Activated CD4-positive, alpha-beta T cell treated with anti-CD3 and anti-CD28 coated beads, Interleukin-2, amount 10 ng/mL, durations not matched to agents 24 days and 14 days (primary cell): ENCODE data around the gene GASK1B. TPM values are rescaled to one million over a fixed set of nuclear protein-coding genes. Genes with fewer than 3 reads are reported as not detected.

ENCODE experiments used
- DNase-seq: peaks from one replicate; pipeline ENCODE4 v3.0.0; 2022
- H3K27ac Mint-ChIP-seq: one replicate; pipeline ENCODE4 v1.8.0; 2022; ENCODE audit warnings: mild to moderate bottlenecking, mixed read lengths
- H3K27me3 Mint-ChIP-seq: one replicate; pipeline ENCODE4 v1.8.0; 2022; ENCODE audit warnings: mixed read lengths
- H3K36me3 Mint-ChIP-seq: one replicate; pipeline ENCODE4 v1.8.0; 2022; ENCODE audit warnings: low read depth, mild to moderate bottlenecking, mixed read lengths
- H3K4me1 Mint-ChIP-seq: one replicate; pipeline ENCODE4 v1.8.0; 2021; ENCODE audit warnings: mixed read lengths
- H3K4me3 Mint-ChIP-seq: one replicate; pipeline ENCODE4 v1.8.0; 2022; ENCODE audit warnings: mild to moderate bottlenecking, moderate library complexity, mixed read lengths
- H3K9me3 Mint-ChIP-seq: one replicate; pipeline ENCODE4 v1.8.0; 2021; ENCODE audit warnings: mixed read lengths
- intact Hi-C: fragments of 100-400 bp; cut with micrococcal nuclease; formaldehyde crosslinking; loops from one replicate; pipeline ENCODE4 v1.15.1; 2023
- total RNA-seq: library from RNA; stranded (reverse); gene quantifications from 2 replicates; pipeline ENCODE4 v1.2.3, GENCODE V29; 2022

GASK1B gene
- total RNA-seq, 1 donor from 2014 or later, result not detected

DNA sequence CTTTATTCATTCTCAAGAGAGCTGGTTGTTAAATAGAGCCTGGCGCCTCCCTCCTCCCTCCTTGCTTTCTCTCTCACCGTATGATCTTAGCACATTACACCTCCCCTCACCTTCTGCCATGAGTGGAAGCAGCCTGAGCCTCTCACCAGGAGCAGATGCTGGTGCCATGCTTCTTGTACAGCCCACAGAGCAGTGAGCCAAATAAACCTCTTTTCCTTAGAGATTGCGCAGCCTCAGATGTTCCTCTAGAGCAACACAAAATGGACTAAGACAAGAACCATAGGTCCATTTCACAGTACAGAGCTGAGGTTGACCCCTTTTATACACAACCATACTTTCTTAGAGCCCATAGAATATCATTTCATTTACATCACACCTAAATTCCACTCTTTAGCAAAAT, 27.4 kb upstream of the GASK1B start:
- H3K27me3 Mint-ChIP-seq, result peaks cover 6% of the 10 kb centered on the region
- H3K9me3 Mint-ChIP-seq, result no peaks in the 10 kb centered on the region
- H3K27ac Mint-ChIP-seq, result no peak overlapping the region
- no peak overlapping the region for H3K4me3 Mint-ChIP-seq
- no peaks in the 10 kb centered on the region for H3K4me1 Mint-ChIP-seq
- no peaks in the 10 kb centered on the region for H3K36me3 Mint-ChIP-seq
- intact Hi-C loops, result no loop called here
- no peak for DNase-seq

- H3K27ac Mint-ChIP-seq, result no peak overlapping the region
- peaks cover 2% of the 10 kb centered on the region for H3K4me1 Mint-ChIP-seq
- no peak overlapping the region for H3K4me3 Mint-ChIP-seq
- no peaks in the 10 kb centered on the region for H3K9me3 Mint-ChIP-seq
- intact Hi-C loops, result no loop called here
- H3K36me3 Mint-ChIP-seq, result no peaks in the 10 kb centered on the region
- peaks cover 6% of the 10 kb centered on the region for H3K27me3 Mint-ChIP-seq
- DNase-seq, result no peak
Observed at GRCh38 chr4:158197194-158197776, 24.5 kb upstream of the GASK1B start.

DNA sequence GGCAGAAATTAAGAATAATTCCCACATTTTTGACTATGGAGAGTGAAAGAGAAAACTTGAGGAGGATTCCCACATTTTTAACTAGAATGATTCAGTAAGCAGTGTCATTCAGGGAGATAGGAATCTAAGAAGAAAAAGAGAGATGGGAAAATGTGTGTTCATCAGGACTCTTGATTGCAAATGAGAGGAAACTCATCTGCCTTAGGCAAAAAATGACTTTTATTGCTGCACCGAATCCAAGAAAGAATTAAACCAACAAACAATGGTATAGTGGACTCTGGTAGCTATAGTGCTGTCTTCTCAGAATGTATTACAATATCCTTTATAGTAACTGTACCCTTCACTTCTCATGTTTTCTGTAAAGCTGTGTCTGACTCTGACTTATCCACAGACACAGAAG, 22.5 kb upstream of the GASK1B start:
- Mint-ChIP-seq H3K9me3 (no peaks in the 10 kb centered on the region), H3K27ac (no peak overlapping the region), H3K27me3 (peaks cover 6% of the 10 kb centered on the region), H3K36me3 (no peaks in the 10 kb centered on the region), H3K4me3 (no peak overlapping the region), H3K4me1 (peaks cover 2% of the 10 kb centered on the region)
- intact Hi-C loops, result no loop called here
- DNase-seq, result no peak

- peak; percentile 52 for DNase-seq
- Mint-ChIP-seq H3K27ac (no peak overlapping the region), H3K36me3 (no peaks in the 10 kb centered on the region), H3K4me1 (peaks cover 2% of the 10 kb centered on the region), H3K27me3 (peaks cover 6% of the 10 kb centered on the region), H3K4me3 (no peak overlapping the region), H3K9me3 (no peaks in the 10 kb centered on the region)
- intact Hi-C loops, result loop anchor here (5.0 kb wide), 1 partner anchor 64 kb away; no protein-coding TSS in a partner anchor
Observed at GRCh38 chr4:158193171-158193749, 20.4 kb upstream of the GASK1B start.

DNA sequence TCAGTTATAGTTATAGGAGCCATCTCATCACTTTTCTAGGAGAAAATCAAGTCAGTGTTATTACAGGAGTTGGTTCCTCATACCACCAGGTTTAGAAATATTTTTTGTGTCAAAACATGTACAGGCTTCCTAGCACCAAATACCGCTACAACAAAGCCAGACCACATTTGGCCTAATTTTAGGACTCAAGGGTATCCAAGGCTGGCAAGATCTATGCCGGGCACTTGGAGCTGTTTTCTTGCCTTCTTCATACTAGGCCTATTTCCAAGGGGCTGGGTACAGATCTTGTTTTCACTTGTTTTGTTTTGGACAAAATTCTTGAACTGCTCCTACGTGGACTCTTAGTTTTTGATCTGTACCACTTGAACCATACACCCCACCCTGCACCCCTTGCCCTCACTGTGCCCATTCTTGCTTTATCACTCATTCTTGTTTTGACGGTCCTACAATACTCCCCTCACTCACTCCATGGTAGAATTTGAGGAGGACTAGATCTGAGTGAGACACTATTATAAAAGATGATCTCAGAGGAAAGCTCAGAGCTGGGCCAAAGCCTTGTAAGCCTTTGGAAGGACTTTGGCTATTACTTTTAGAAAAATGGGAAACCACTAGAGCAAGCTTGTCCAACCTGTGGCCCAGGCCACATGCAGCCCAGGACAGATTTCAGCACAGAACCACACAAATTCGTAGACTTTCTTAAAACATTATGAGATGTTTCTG, 19.8 kb upstream of the GASK1B start:
- H3K4me1 Mint-ChIP-seq, result peaks cover 2% of the 10 kb centered on the region
- intact Hi-C loops, result loop anchor here (5.0 kb wide), 1 partner anchor 65 kb away; no protein-coding TSS in a partner anchor
- DNase-seq, result no peak
- peaks cover 3% of the 10 kb centered on the region for H3K27me3 Mint-ChIP-seq
- H3K4me3 Mint-ChIP-seq, result no peak overlapping the region
- no peaks in the 10 kb centered on the region for H3K36me3 Mint-ChIP-seq
- no peak overlapping the region for H3K27ac Mint-ChIP-seq
- no peaks in the 10 kb centered on the region for H3K9me3 Mint-ChIP-seq

DNA sequence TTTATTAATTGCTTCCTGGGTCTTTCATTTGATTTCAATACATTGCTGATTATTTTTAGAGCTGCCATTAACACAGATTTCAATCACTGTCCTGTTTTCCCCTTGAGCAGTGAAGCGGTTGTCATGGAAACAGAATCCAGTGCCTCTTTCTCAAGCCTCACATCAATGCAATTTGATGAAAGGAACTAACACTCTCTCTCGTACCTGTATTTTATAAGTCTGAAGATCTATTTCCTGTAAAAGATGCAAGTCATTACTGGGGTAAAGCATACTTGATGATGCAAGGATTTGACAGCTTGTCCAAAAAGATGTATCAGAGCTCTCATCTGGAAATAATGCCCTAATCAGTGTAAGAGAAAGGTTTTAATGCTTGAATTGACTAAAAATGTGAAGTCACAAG, 17.9 kb upstream of the GASK1B start:
- intact Hi-C loops, result loop anchor here (5.0 kb wide), 1 partner anchor 67 kb away; no protein-coding TSS in a partner anchor
- H3K4me3 Mint-ChIP-seq, result no peak overlapping the region

GRCh38 chr4:158189422-158189821, 16.6 kb upstream of the GASK1B start:
- no peak for DNase-seq
- no peak overlapping the region for H3K4me3 Mint-ChIP-seq
- intact Hi-C loops, result no loop called here
- peaks cover 2% of the 10 kb centered on the region for H3K27me3 Mint-ChIP-seq
- H3K4me1 Mint-ChIP-seq, result peaks cover 2% of the 10 kb centered on the region
- H3K9me3 Mint-ChIP-seq, result no peaks in the 10 kb centered on the region
- no peak overlapping the region for H3K27ac Mint-ChIP-seq
- no peaks in the 10 kb centered on the region for H3K36me3 Mint-ChIP-seq

More for the DNA sequence above, 17.9 kb upstream of the GASK1B start:
- H3K36me3 Mint-ChIP-seq, result no peaks in the 10 kb centered on the region
- H3K27ac Mint-ChIP-seq, result no peak overlapping the region
- no peaks in the 10 kb centered on the region for H3K9me3 Mint-ChIP-seq
- no peak for DNase-seq
- H3K4me1 Mint-ChIP-seq, result peaks cover 2% of the 10 kb centered on the region
- H3K27me3 Mint-ChIP-seq, result peaks cover 2% of the 10 kb centered on the region

- Mint-ChIP-seq H3K4me1 (no peaks in the 10 kb centered on the region), H3K27me3 (peaks cover 2% of the 10 kb centered on the region), H3K36me3 (no peaks in the 10 kb centered on the region), H3K4me3 (no peak overlapping the region), H3K27ac (no peak overlapping the region), H3K9me3 (no peaks in the 10 kb centered on the region)
- intact Hi-C loops, result no loop called here
- peak; percentile 21 for DNase-seq
Observed at GRCh38 chr4:158186815-158187214, 14.0 kb upstream of the GASK1B start.

DNA sequence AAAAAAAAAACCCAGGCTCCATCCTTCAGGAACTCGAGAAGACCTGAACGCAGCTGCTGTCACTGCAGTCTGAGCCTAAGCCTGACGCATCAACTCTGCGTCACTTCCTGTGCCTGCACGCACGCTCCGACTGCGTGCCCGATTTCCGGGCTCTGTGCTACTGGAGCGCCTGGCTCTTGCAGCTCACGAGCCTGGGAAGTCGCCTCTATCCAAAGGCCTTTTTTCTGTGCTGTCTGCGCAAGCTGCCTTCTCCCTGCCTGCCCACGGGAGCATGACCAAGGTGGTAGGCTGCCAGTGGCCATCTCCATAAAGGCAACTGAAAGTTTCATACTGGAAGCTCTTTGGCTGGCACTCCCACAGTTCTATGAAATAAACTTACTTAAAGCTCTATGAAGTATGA, 9.9 kb upstream of the GASK1B start:
- Mint-ChIP-seq H3K27me3 (peaks cover 4% of the 10 kb centered on the region), H3K36me3 (no peaks in the 10 kb centered on the region), H3K4me3 (no peak overlapping the region), H3K9me3 (no peaks in the 10 kb centered on the region), H3K4me1 (no peaks in the 10 kb centered on the region), H3K27ac (no peak overlapping the region)
- no peak for DNase-seq
- intact Hi-C loops, result no loop called here

- H3K9me3 Mint-ChIP-seq, result no peaks in the 10 kb centered on the region
- H3K4me3 Mint-ChIP-seq, result no peak overlapping the region
- intact Hi-C loops, result no loop called here
- DNase-seq, result no peak
- no peaks in the 10 kb centered on the region for H3K36me3 Mint-ChIP-seq
- H3K4me1 Mint-ChIP-seq, result no peaks in the 10 kb centered on the region
- H3K27me3 Mint-ChIP-seq, result peaks cover 2% of the 10 kb centered on the region
- no peak overlapping the region for H3K27ac Mint-ChIP-seq
Observed at GRCh38 chr4:158181906-158182305, 9.1 kb upstream of the GASK1B start.

- Mint-ChIP-seq H3K4me3 (no peak overlapping the region), H3K27ac (no peak overlapping the region), H3K4me1 (no peaks in the 10 kb centered on the region), H3K9me3 (no peaks in the 10 kb centered on the region), H3K36me3 (no peaks in the 10 kb centered on the region), H3K27me3 (peaks cover 5% of the 10 kb centered on the region)
- intact Hi-C loops, result no loop called here
- DNase-seq, result no peak
Observed at GRCh38 chr4:158179465-158179864, 6.6 kb upstream of the GASK1B start.

DNA sequence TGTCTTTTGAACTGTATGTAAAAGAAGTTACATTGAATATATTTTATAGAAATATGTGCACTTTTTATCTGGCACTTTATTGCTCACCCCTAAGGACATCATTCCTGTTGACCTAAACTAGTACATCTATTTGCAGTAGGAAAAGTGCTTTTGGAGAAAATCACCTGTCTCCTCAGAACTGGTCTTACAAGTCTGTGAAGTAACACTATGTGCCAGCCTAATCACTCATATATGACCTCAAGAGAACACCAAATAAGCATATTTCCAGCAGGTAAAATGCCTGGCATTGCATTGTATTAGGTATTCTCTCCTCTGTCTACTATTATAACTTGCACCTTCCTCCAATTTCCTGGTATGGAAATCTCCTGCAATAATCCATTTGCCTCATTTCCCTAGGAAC, 4.0 kb upstream of the GASK1B start:
- Mint-ChIP-seq H3K9me3 (no peaks in the 10 kb centered on the region), H3K27ac (no peak overlapping the region)
- intact Hi-C loops, result no loop called here

DNA sequence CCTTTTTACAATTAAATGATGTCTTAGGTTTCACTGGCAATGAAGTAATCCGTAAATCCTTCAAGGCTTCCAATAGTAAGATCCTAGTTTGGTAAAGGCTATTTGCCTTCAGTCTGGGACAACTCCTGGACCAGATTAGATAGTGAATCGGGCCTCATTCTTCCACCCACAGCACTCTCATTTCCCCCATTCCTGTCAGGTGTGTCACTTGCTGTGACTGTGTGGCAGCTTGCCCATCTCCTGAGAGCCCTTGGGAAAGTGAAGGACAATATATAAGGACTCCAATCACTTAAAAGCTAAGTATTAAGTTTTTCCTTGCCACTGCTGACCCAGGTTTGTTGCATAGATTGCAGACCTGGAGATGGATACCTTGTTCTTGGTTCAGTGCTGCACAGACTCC, 3.3 kb upstream of the GASK1B start:
- intact Hi-C loops, result no loop called here
- no peak for DNase-seq
- H3K36me3 Mint-ChIP-seq, result no peaks in the 10 kb centered on the region

More for the DNA sequence above, 4.0 kb upstream of the GASK1B start:
- Mint-ChIP-seq H3K36me3 (no peaks in the 10 kb centered on the region), H3K4me1 (no peaks in the 10 kb centered on the region), H3K27me3 (peaks cover 20% of the 10 kb centered on the region), H3K4me3 (no peak overlapping the region)
- no peak for DNase-seq

More for the DNA sequence above, 3.3 kb upstream of the GASK1B start:
- Mint-ChIP-seq H3K4me3 (no peak overlapping the region), H3K9me3 (no peaks in the 10 kb centered on the region), H3K27ac (no peak overlapping the region), H3K27me3 (peaks cover 23% of the 10 kb centered on the region), H3K4me1 (no peaks in the 10 kb centered on the region)
